ENCODE data around the gene RBM19.

The RBM19 gene

DNA sequence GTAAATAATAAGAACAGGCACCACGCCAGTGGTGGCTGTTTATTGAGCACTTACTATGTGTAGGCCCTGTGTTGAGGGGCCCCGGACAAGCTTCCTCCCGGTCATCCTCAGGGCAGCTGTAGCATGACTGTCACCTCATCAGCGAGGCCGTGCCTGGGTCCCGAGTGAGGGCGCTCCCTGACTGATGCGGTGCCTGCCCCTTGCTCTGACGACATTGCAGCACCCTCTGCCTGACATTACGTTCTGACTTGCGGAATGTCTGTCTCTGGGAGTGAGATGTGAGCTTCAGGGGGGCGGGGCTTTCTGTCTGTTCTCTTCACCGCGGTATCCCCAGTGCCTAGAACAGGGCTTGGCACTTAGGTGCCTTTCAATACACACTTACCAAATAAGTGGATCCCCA, 167.6 kb downstream of the RBM19 start:
- Histone ChIP-seq H3K4me1 (ENCODE audit: control insufficient read depth in 2 of 2, insufficient read depth in 2 of 2, low read length in 2 of 2) (no peaks in the 10 kb centered on the region), H3K27me3 (ENCODE audit: control insufficient read depth in 2 of 2, insufficient read depth in 2 of 2, low read length in 2 of 2) (peaks cover 0 to 2% of the 10 kb centered on the region in 2 donors), H3K9ac (ENCODE audit: low read depth in 1 of 2, low read length in 2 of 2) (no peak overlapping the region), H3K27ac (ENCODE audit: low read depth in 2 of 2, low read length in 2 of 2) (no peak overlapping the region), H3K36me3 (ENCODE audit: control insufficient read depth in 2 of 2, insufficient read depth in 2 of 2, low read length in 2 of 2) (no peaks in the 10 kb centered on the region), H3K9me3 (ENCODE audit: control insufficient read depth in 2 of 2, low read length in 2 of 2) (no peaks in the 10 kb centered on the region), H3K4me3 (ENCODE audit: low read length in 2 of 2) (no peak overlapping the region)

DNA sequence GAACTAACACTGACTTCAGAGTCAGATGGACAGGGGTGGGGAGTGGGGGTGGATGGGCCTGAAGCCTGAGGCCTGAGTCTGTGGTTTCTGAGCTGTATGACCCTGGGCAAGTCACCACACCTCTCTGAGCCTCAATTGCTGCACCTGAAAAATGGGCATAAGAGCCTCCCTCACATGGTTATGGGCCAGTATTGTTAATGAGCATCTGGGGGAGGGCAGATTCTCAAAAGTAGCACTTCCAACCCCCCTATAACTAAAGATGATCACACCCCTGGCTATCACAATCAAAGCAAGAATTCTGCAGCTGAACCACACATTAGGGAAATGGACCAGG, 168.6 kb downstream of the RBM19 start:
- H3K27ac ChIP-seq (ENCODE audit: low read depth in 2 of 2, low read length in 2 of 2): no peak overlapping the region
- no peaks in the 10 kb centered on the region for H3K9me3 ChIP-seq (ENCODE audit: control insufficient read depth in 2 of 2, low read length in 2 of 2)
- no peak overlapping the region for H3K4me3 ChIP-seq (ENCODE audit: low read length in 2 of 2)
- no peaks in the 10 kb centered on the region for H3K36me3 ChIP-seq (ENCODE audit: control insufficient read depth in 2 of 2, insufficient read depth in 2 of 2, low read length in 2 of 2)
- H3K27me3 ChIP-seq (ENCODE audit: control insufficient read depth in 2 of 2, insufficient read depth in 2 of 2, low read length in 2 of 2): peaks cover 0 to 2% of the 10 kb centered on the region in 2 donors
- no peak overlapping the region for H3K9ac ChIP-seq (ENCODE audit: low read depth in 1 of 2, low read length in 2 of 2)
- H3K4me1 ChIP-seq (ENCODE audit: control insufficient read depth in 2 of 2, insufficient read depth in 2 of 2, low read length in 2 of 2): no peaks in the 10 kb centered on the region

DNA sequence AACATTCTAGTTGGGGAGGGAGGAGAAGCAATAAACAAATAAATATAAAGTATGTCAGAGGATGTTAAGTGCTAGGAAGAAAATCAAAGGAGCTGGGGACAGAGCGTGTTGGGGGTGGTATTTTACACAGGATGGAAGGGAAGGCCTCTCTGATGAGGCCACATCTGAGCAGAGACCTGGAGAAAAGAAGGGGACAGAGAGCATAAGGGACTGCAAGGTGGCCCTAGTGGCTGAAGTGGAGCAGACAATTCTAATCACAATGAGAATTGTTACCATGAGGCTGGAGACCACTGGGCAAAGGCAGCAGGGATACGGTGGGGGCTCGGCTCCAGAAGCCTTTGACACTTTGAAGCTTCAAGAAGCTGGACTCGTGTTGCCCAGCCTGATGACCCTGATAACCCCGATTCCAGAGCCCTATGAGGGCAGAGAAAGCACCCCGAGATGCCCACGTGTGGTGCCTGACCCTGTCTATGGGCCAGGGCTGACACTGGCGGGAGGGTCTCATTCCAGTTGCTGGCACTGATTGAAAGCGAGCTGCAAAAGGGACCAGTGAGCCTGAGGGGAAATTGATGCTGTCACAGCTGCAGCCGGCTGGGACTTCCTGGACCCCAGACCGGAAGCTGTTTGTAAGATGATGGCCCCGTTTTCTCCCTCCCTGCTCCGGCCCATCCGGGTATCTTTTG, 169.1 kb downstream of the RBM19 start:
- Histone ChIP-seq H3K36me3 (ENCODE audit: control insufficient read depth in 2 of 2, insufficient read depth in 2 of 2, low read length in 2 of 2) (no peaks in the 10 kb centered on the region), H3K9ac (ENCODE audit: low read depth in 1 of 2, low read length in 2 of 2) (no peak overlapping the region), H3K4me3 (ENCODE audit: low read length in 2 of 2) (no peak overlapping the region), H3K27me3 (ENCODE audit: control insufficient read depth in 2 of 2, insufficient read depth in 2 of 2, low read length in 2 of 2) (peaks cover 0 to 2% of the 10 kb centered on the region in 2 donors), H3K4me1 (ENCODE audit: control insufficient read depth in 2 of 2, insufficient read depth in 2 of 2, low read length in 2 of 2) (no peaks in the 10 kb centered on the region), H3K27ac (ENCODE audit: low read depth in 2 of 2, low read length in 2 of 2) (no peak overlapping the region), H3K9me3 (ENCODE audit: control insufficient read depth in 2 of 2, low read length in 2 of 2) (no peaks in the 10 kb centered on the region)

DNA sequence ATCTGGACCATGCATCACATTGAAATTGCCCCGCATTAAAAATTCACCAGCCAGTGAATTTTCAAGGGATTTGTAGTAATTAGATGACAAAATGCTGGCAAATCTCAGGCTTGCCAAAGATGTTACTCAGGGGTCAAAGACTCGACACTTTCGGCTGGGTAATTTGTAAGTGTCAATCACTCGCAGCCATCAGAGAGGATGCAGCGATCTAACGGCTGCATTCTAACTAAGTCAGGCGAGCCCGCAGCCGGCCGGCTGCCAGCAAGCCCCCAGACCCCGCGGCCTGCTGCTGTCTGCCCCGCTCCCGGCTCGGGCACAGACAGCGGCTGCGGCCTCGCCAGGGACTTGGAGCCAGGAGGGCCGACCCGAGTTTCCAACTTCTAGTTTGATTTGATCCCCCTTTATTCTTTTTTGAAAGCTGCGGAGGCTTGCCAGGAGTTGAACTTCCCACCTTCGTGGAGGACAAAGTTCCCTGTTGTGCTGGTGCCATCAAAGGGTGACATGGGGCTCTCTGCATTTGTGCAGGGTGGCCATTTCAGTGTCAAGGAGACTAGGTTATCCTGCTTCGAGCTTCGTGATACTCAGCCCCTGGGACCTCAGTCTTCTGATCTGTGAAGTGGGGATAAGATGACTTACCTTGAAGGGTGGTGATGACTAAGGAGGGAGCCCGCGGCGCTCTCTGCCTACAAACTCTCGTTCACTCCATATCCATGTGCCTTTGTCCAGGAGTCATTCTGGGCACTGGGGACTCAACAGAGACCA, 169.9 kb downstream of the RBM19 start:
- no peaks in the 10 kb centered on the region for H3K36me3 ChIP-seq (ENCODE audit: control insufficient read depth in 2 of 2, insufficient read depth in 2 of 2, low read length in 2 of 2)
- H3K9ac ChIP-seq (ENCODE audit: low read depth in 1 of 2, low read length in 2 of 2): no peak overlapping the region
- no peaks in the 10 kb centered on the region for H3K4me1 ChIP-seq (ENCODE audit: control insufficient read depth in 2 of 2, insufficient read depth in 2 of 2, low read length in 2 of 2)
- H3K4me3 ChIP-seq (ENCODE audit: low read length in 2 of 2): no peak overlapping the region
- H3K9me3 ChIP-seq (ENCODE audit: control insufficient read depth in 2 of 2, low read length in 2 of 2): no peaks in the 10 kb centered on the region
- H3K27me3 ChIP-seq (ENCODE audit: control insufficient read depth in 2 of 2, insufficient read depth in 2 of 2, low read length in 2 of 2): peaks cover 0 to 2% of the 10 kb centered on the region in 2 donors
- no peak overlapping the region for H3K27ac ChIP-seq (ENCODE audit: low read depth in 2 of 2, low read length in 2 of 2)

DNA sequence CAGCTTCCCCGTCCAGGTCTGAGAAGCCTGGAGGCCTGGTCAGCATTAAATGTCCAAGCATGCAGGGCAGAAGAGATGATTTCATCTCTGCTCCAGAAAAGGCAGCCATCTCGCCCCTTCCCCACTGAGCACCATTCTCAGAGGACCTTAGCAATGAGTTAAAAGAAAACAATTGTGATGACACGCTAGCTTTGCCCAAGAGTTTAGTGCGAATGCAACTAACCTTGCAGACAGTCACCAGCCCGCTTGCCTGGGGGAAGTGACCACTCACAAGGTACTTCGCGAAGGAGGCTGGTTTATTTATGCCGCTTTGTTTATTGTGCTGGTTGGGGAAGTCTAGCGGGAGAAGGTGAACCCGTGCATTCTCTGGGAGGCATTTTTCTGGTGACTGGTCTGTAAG, 170.7 kb downstream of the RBM19 start:
- H3K36me3 ChIP-seq (ENCODE audit: control insufficient read depth in 2 of 2, insufficient read depth in 2 of 2, low read length in 2 of 2): no peaks in the 10 kb centered on the region
- no peaks in the 10 kb centered on the region for H3K4me1 ChIP-seq (ENCODE audit: control insufficient read depth in 2 of 2, insufficient read depth in 2 of 2, low read length in 2 of 2)
- no peak overlapping the region for H3K9ac ChIP-seq (ENCODE audit: low read depth in 1 of 2, low read length in 2 of 2)
- peaks cover 0 to 2% of the 10 kb centered on the region in 2 donors for H3K27me3 ChIP-seq (ENCODE audit: control insufficient read depth in 2 of 2, insufficient read depth in 2 of 2, low read length in 2 of 2)
- no peak overlapping the region for H3K27ac ChIP-seq (ENCODE audit: low read depth in 2 of 2, low read length in 2 of 2)
- H3K4me3 ChIP-seq (ENCODE audit: low read length in 2 of 2): no peak overlapping the region
- no peaks in the 10 kb centered on the region for H3K9me3 ChIP-seq (ENCODE audit: control insufficient read depth in 2 of 2, low read length in 2 of 2)

DNA sequence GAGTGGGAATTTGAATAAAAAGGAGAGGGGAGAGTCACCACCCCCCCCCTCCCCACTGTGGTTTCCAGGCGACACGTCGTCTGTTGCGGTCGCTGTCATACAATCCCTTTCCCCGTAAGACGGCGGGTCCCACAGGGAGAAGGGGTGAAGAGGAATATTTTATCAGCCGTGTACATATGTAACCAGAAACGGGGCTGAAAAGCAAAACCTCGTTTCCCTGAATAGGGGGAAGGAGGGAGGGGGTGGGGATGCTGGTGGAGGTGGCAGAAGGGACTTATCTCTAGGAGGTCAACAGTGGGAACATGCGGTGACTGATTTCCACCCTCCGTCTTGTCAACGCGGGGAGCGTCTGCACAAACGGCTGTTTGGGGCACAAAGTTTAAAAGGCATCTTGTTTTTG, 171.4 kb downstream of the RBM19 start:
- H3K4me3 ChIP-seq (ENCODE audit: low read length in 2 of 2): no peak overlapping the region
- no peak overlapping the region for H3K27ac ChIP-seq (ENCODE audit: low read depth in 2 of 2, low read length in 2 of 2)
- no peaks in the 10 kb centered on the region for H3K4me1 ChIP-seq (ENCODE audit: control insufficient read depth in 2 of 2, insufficient read depth in 2 of 2, low read length in 2 of 2)
- H3K9me3 ChIP-seq (ENCODE audit: control insufficient read depth in 2 of 2, low read length in 2 of 2): no peaks in the 10 kb centered on the region
- no peaks in the 10 kb centered on the region for H3K36me3 ChIP-seq (ENCODE audit: control insufficient read depth in 2 of 2, insufficient read depth in 2 of 2, low read length in 2 of 2)
- peaks cover 0 to 2% of the 10 kb centered on the region in 2 donors for H3K27me3 ChIP-seq (ENCODE audit: control insufficient read depth in 2 of 2, insufficient read depth in 2 of 2, low read length in 2 of 2)
- H3K9ac ChIP-seq (ENCODE audit: low read depth in 1 of 2, low read length in 2 of 2): no peak overlapping the region

DNA sequence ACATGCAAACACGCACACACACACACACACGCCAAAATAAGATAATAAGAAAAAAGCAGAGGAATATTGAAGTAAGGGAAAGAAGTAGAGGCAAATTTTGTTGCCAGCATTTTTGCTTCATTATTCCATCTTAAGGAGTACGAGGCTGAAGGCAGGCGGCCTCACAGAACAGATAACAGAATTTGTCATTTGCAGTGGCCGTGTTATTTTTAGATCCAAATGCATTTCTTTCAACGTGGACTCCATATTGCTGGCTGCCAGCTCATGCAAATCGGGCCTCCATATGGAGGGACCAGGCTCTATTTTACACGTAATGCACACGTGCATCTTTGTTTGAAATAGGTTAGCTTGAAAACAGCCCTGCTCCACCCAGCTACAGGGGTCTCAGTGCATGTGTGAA, 172.9 kb downstream of the RBM19 start:
- Histone ChIP-seq H3K9ac (ENCODE audit: low read depth in 1 of 2, low read length in 2 of 2) (no peak overlapping the region), H3K36me3 (ENCODE audit: control insufficient read depth in 2 of 2, insufficient read depth in 2 of 2, low read length in 2 of 2) (no peaks in the 10 kb centered on the region), H3K4me1 (ENCODE audit: control insufficient read depth in 2 of 2, insufficient read depth in 2 of 2, low read length in 2 of 2) (no peaks in the 10 kb centered on the region), H3K4me3 (ENCODE audit: low read length in 2 of 2) (no peak overlapping the region), H3K9me3 (ENCODE audit: control insufficient read depth in 2 of 2, low read length in 2 of 2) (no peaks in the 10 kb centered on the region), H3K27ac (ENCODE audit: low read depth in 2 of 2, low read length in 2 of 2) (no peak overlapping the region), H3K27me3 (ENCODE audit: control insufficient read depth in 2 of 2, insufficient read depth in 2 of 2, low read length in 2 of 2) (peaks cover 0 to 2% of the 10 kb centered on the region in 2 donors)

DNA sequence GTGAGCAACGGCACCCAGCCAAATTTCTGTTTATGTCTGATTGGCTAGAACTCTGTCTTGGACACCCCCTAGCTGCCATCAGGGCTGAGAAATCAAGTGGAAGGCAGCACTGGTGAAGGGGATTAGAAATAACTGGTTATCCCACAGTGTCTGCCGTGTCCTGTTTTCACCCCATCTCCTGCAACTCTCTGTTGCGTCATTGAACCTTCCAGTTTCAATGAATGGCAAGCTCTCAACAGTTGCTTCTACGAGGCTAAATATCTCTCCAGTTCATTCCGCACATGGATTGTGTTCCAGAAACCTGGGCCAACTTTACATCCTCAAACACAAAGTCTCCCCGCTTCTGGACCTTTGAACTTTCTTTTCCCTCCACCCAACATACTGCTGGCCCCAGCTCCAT, 173.7 kb downstream of the RBM19 start:
- Histone ChIP-seq H3K27ac (ENCODE audit: low read depth in 2 of 2, low read length in 2 of 2) (no peak overlapping the region), H3K27me3 (ENCODE audit: control insufficient read depth in 2 of 2, insufficient read depth in 2 of 2, low read length in 2 of 2) (peaks cover 0 to 2% of the 10 kb centered on the region in 2 donors), H3K36me3 (ENCODE audit: control insufficient read depth in 2 of 2, insufficient read depth in 2 of 2, low read length in 2 of 2) (no peaks in the 10 kb centered on the region), H3K9me3 (ENCODE audit: control insufficient read depth in 2 of 2, low read length in 2 of 2) (no peaks in the 10 kb centered on the region), H3K4me1 (ENCODE audit: control insufficient read depth in 2 of 2, insufficient read depth in 2 of 2, low read length in 2 of 2) (no peaks in the 10 kb centered on the region), H3K9ac (ENCODE audit: low read depth in 1 of 2, low read length in 2 of 2) (no peak overlapping the region), H3K4me3 (ENCODE audit: low read length in 2 of 2) (no peak overlapping the region)

DNA sequence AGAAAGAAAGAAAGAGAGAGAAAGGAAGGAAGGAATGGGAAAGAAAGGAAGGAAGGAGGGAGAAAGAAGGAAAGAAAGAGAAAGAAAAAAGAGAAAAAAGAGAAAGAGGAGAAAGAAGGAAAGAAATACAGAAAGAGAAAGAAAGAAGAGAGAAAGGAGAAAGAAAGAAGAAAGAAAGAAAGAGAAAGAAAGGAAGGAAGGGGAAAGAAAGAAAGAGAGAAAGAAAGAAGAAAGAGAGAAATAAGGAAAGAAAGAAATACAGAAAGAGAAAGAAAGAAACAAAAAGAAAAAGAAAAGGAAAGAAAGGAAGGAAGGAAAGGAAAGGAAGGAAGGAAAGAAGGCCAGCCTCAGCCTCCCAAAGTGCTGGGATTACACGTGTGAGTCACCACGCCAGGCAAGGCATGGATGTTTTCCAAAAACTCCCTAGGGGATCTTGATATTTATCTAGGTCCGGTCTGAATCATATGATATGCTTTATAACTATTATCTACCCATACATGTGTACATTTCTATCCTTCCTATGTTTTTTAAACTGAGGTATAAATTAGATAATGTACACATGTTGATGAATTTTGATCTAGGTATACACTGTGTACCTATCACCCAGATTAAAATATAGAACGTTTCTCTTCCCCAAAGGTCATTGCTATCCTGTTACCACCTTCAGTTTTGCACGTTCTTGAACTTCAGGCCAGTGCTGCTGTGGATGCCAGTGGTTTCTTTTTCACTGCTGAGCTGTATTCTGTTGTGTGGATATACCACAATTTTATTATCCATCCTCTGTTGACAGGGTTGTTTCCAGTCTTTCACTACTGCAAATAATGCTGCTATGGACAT, 177.9 kb downstream of the RBM19 start:
- H3K9ac ChIP-seq (ENCODE audit: low read depth in 1 of 2, low read length in 2 of 2): no peak overlapping the region
- H3K27ac ChIP-seq (ENCODE audit: low read depth in 2 of 2, low read length in 2 of 2): no peak overlapping the region
- H3K9me3 ChIP-seq (ENCODE audit: control insufficient read depth in 2 of 2, low read length in 2 of 2): no peaks in the 10 kb centered on the region
- H3K4me1 ChIP-seq (ENCODE audit: control insufficient read depth in 2 of 2, insufficient read depth in 2 of 2, low read length in 2 of 2): no peaks in the 10 kb centered on the region
- H3K4me3 ChIP-seq (ENCODE audit: low read length in 2 of 2): no peak overlapping the region
- no peaks in the 10 kb centered on the region for H3K36me3 ChIP-seq (ENCODE audit: control insufficient read depth in 2 of 2, insufficient read depth in 2 of 2, low read length in 2 of 2)
- peaks cover 0 to 7% of the 10 kb centered on the region in 2 donors for H3K27me3 ChIP-seq (ENCODE audit: control insufficient read depth in 2 of 2, insufficient read depth in 2 of 2, low read length in 2 of 2)

DNA sequence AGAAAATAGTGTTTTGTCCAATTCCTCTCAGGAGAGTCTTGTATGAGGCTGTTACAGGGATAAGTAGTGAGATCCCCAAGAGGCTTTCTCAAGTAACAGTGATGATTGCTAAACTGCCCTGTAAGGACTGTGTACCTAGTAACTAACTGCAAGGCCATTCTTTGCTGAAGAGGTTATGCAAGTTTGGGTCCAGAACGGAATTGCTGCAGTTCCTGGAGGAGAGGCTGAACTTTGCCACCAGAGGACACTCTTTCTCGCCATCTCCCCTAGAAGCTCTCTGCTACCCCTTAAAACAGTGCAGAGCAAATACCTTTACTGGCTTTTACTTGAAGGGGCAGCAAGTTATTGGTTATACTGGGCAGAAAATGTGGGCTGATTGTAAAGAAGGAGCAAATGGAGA, 180.0 kb downstream of the RBM19 start:
- H3K27ac ChIP-seq (ENCODE audit: low read depth in 2 of 2, low read length in 2 of 2): no peak overlapping the region
- H3K9me3 ChIP-seq (ENCODE audit: control insufficient read depth in 2 of 2, low read length in 2 of 2): no peaks in the 10 kb centered on the region
- no peak overlapping the region for H3K4me3 ChIP-seq (ENCODE audit: low read length in 2 of 2)
- H3K27me3 ChIP-seq (ENCODE audit: control insufficient read depth in 2 of 2, insufficient read depth in 2 of 2, low read length in 2 of 2): peaks cover 0 to 7% of the 10 kb centered on the region in 2 donors
- H3K9ac ChIP-seq (ENCODE audit: low read depth in 1 of 2, low read length in 2 of 2): no peak overlapping the region
- H3K4me1 ChIP-seq (ENCODE audit: control insufficient read depth in 2 of 2, insufficient read depth in 2 of 2, low read length in 2 of 2): no peaks in the 10 kb centered on the region
- H3K36me3 ChIP-seq (ENCODE audit: control insufficient read depth in 2 of 2, insufficient read depth in 2 of 2, low read length in 2 of 2): no peaks in the 10 kb centered on the region
